ENCODE results near the gene TAAR9. TPM values are rescaled to one million over a fixed set of nuclear protein-coding genes. Genes with fewer than 3 reads are reported as not detected.

Gene TAAR9
- total RNA-seq (2022; extraction: Qiagen RNA extraction), result not detected in 5 replicates

GRCh38 chr6:132537977-132538376, at the start of gene TAAR9:
TSS of gene TAAR9 (plus strand) at chr6:132538277. CDS start at chr6:132538290, 13 bp downstream.

DNA sequence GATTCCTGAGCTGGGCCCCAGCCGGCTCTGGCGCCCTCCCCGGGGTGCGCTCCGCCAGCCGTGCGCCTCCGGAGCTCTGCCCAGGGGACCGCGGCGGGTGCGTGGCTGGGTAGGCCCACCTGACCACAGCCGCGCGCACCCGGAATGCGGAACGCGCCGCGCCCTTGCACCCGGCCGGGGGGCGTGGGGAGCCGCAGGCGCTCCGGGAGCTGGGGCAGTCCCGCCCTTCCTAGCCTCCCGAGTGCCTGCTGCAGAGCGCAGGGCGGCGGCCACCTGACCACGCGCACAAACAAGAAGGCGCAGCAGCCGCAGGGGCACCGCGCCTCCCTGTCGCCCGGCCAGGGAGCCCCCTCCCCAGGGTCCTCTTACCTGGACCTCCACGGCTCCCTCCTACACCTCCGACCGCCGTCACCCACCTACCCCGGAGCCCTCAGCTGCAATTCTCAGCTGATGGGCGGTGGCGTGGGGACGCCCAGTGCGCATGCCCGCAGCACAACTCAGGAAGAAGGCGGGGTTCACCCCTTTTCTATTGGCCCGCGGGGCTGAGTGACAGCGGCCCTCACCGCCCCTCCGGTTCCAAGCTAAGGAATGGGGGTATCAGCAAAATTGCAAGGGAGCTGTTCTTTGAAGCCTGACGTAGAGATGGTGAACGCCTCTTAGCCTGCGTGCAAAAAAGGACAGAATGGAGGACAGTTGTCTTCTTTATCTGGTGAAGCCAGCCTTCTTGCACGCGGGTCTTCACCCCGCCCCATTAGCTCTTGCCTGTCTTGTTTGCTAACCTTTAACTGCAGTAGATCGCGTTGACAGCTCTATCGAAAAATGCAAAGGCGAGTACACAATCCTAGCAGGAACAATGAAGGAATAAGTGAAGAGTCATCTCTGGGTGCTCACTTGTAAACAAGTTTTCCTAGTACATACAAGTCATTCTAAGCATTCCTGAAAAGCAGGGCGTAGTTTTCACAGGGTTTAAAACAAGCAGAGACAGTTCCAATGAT, 25.1 kb upstream of the TAAR9 start, which contains the start of gene STX7:
Gene STX7, minus strand, starts transcription at position 479 of the 995 bp plus-strand sequence. CDS start 9,586 bp downstream, outside the sequence.

GRCh38 chr6:132552372-132552771, 14.3 kb downstream of the TAAR9 start, which contains the start of gene TAAR8:
TSS of gene TAAR8 (plus strand) at chr6:132552672. CDS start at chr6:132552693, 21 bp downstream.

DNA sequence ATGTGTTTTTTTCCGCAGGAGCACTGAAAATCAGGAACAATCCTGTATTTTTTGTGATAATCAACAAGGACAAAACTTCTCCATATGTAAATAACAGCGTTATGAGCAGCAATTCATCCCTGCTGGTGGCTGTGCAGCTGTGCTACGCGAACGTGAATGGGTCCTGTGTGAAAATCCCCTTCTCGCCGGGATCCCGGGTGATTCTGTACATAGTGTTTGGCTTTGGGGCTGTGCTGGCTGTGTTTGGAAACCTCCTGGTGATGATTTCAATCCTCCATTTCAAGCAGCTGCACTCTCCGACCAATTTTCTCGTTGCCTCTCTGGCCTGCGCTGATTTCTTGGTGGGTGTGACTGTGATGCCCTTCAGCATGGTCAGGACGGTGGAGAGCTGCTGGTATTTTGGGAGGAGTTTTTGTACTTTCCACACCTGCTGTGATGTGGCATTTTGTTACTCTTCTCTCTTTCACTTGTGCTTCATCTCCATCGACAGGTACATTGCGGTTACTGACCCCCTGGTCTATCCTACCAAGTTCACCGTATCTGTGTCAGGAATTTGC, 32.2 kb downstream of the TAAR9 start, which contains the start of gene TAAR6:
Gene TAAR6, plus strand, starts transcription at position 102 of the 557 bp plus-strand sequence. Its CDS starts 0 bp downstream, at position 102.

Other genes with a start within 250 kb of the TAAR9 start
- 1.3 to 2.7 TPM (median 1.5 TPM) in 5 replicates for gene MOXD1, start 136.8 kb upstream of the TAAR9 start, total RNA-seq (2022; extraction: Qiagen RNA extraction)
- 17.8 to 26.8 TPM (median 22.9 TPM) in 5 replicates for gene STX7, start 25.2 kb upstream of the TAAR9 start, total RNA-seq (2022; extraction: Qiagen RNA extraction)
- not detected in 5 replicates for gene TAAR8, start 14.4 kb downstream of the TAAR9 start, total RNA-seq (2022; extraction: Qiagen RNA extraction)
- gene TAAR6, start 32.0 kb downstream of the TAAR9 start, total RNA-seq (2022; extraction: Qiagen RNA extraction), result not detected in 5 replicates
- not detected in 5 replicates for gene TAAR5, start 51.5 kb downstream of the TAAR9 start, total RNA-seq (2022; extraction: Qiagen RNA extraction)
- gene TAAR2, start 86.0 kb downstream of the TAAR9 start, total RNA-seq (2022; extraction: Qiagen RNA extraction), result not detected in 5 replicates
- not detected in 5 replicates for gene TAAR1, start 120.9 kb downstream of the TAAR9 start, total RNA-seq (2022; extraction: Qiagen RNA extraction)
- gene VNN1, start 175.8 kb downstream of the TAAR9 start, total RNA-seq (2022; extraction: Qiagen RNA extraction), result 0.03 to 0.15 TPM (median 0.06 TPM) in 5 replicates
- gene VNN2, start 219.6 kb downstream of the TAAR9 start, total RNA-seq (2022; extraction: Qiagen RNA extraction), result not detected in 5 replicates

All from A549 treated with Hydrocortisone at 1 μM for 4 hours (cell line).